CD4-positive, alpha-beta T cell (primary cell): ENCODE results near the gene DYNLT2. TPM values are rescaled to one million over a fixed set of nuclear protein-coding genes. Genes with fewer than 3 reads are reported as not detected.

Experiments used
- ATAC-seq: fragments of 200-7000 bp; cut with Tn5 transposase; one replicate; pipeline ENCODE4 v1.10.0; 2022; ENCODE audit warnings: mild to moderate bottlenecking; ENCODE audit not compliant: poor library complexity
- CTCF ChIA-PET: fragments of 350-600 bp; sonication (Branson Sonifier 250); formaldehyde crosslinking; loops from one replicate; lab custom pipeline; 2021; ENCODE audit warnings: antibody characterized with exemption, inconsistent platforms; lab: Charles Lee
- POLR2A ChIA-PET: fragments of 350-600 bp; sonication (Branson Sonifier 250); formaldehyde crosslinking; loops from one replicate; lab custom pipeline; 2021; ENCODE audit warnings: antibody characterized with exemption, inconsistent platforms; lab: Charles Lee
- DNase-seq, 14 experiments: peaks; one replicate each; pipeline ENCODE4 v3.0.0-alpha.2; 2013 to 2020; ENCODE audit warnings: mixed read lengths in 2 of 14
- H3K27ac ChIP-seq, 2 donors: one replicate each; pipeline versions ENCODE4 v1.5.1 to v1.7.0; 2013; ENCODE audit warnings: low read length in 2 of 2, low read depth in 1 of 2, mild to moderate bottlenecking in 1 of 2
- H3K27me3 ChIP-seq, 2 experiments: 1 replicate in 1 of 2; 2 replicates in 1 of 2; pipeline versions ENCODE4 v1.6.1 to v1.7.0; 2013; ENCODE audit warnings: low read length in 2 of 2, control low read depth in 1 of 2, mild to moderate bottlenecking in 1 of 2, moderate library complexity in 1 of 2; ENCODE audit not compliant: insufficient read depth in 2 of 2, control insufficient read depth in 1 of 2
- H3K36me3 ChIP-seq: one replicate; pipeline ENCODE4 v1.6.1; 2013; ENCODE audit warnings: low read length, control low read depth; ENCODE audit not compliant: insufficient read depth
- H3K4me1 ChIP-seq: one replicate; pipeline ENCODE4 v1.6.1; 2013; ENCODE audit warnings: low read length, control low read depth; ENCODE audit not compliant: insufficient read depth
- H3K4me3 ChIP-seq: one replicate; pipeline ENCODE4 v1.5.1; 2013; ENCODE audit warnings: mild to moderate bottlenecking, low read length, moderate library complexity
- H3K9me3 ChIP-seq, 2 experiments: 1 replicate in 1 of 2; 2 replicates in 1 of 2; pipeline versions ENCODE4 v1.6.1 to v1.7.0; 2013; ENCODE audit warnings: low read length in 2 of 2, mild to moderate bottlenecking in 2 of 2, control low read depth in 1 of 2, moderate library complexity in 1 of 2; ENCODE audit not compliant: control insufficient read depth in 1 of 2, insufficient read depth in 1 of 2
- H3K27ac Mint-ChIP-seq: one replicate; pipeline ENCODE4 v1.8.0; 2020; ENCODE audit warnings: mixed read lengths
- H3K27me3 Mint-ChIP-seq: one replicate; pipeline ENCODE4 v1.8.0; 2021; ENCODE audit warnings: mixed read lengths
- H3K36me3 Mint-ChIP-seq: one replicate; pipeline ENCODE4 v1.8.0; 2021; ENCODE audit warnings: low read depth, mixed read lengths
- H3K4me1 Mint-ChIP-seq: one replicate; pipeline ENCODE4 v1.8.0; 2021; ENCODE audit warnings: low read depth, mixed read lengths
- H3K4me3 Mint-ChIP-seq: one replicate; pipeline ENCODE4 v1.8.0; 2020; ENCODE audit warnings: mild to moderate bottlenecking, mixed read lengths
- H3K9me3 Mint-ChIP-seq: one replicate; pipeline ENCODE4 v1.8.0; 2020; ENCODE audit warnings: mixed read lengths
- CTCF ChIP-seq: fragments of 200-600 bp; IDR thresholded peaks from one replicate; pipeline ENCODE4 v1.8.0; 2022; ENCODE audit warnings: antibody characterized with exemption, mild to moderate bottlenecking
- intact Hi-C, 2 experiments: fragments of 100-400 bp; cut with DNase I in 1 of 2; cut with micrococcal nuclease in 1 of 2; formaldehyde crosslinking; loops; one replicate each; pipeline versions ENCODE4 v1.15.1 to v1.9.0; 2023 to 2025; cut with DNase I, micrococcal nuclease
- total RNA-seq, 174 experiments: library from RNA in 2 of 174; stranded (reverse) in 2 of 174; gene quantifications; one replicate each; pipeline ENCODE4 v1.2.3 and lab custom pipeline; 2021 to 2026

Gene DYNLT2
- total RNA-seq, 2 experiments from 2014 or later: 4.1 to 4.3 TPM

DNA sequence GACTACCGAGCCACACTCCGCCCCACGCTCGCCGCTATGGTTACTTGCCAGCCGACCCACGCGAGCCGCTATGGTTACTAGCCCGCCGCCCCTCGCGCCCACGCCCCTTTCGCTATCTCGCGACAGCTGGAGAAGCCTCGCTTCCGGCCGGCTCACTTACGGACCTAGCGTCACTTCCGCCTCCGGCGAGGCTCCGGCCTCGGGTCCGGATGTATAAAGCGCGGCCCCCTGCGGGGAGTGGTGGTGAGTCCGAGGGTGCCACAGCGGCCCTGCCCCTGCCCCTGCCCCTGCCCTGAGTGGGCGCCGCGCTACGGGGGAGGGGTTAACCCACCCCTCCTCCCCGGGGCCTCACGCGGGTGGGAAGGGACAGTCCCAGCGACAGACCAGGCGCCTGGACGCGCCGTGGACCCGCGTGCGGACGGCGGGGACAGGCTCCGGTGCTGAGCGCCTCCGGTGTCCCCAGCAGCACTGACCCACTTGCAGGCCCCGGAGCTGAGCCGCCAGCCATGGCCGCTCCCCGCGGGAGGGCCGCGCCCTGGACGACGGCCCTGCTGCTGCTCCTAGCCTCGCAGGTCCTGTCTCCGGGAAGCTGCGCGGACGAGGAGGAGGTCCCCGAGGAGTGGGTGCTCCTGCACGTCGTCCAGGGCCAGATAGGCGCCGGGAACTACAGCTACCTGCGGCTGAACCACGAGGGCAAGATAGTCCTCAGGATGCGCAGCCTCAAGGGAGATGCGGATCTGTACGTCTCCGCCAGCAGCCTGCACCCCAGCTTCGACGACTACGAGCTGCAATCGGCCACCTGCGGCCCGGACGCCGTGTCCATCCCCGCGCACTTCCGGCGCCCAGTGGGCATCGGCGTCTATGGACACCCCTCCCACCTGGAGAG, 49.2 kb downstream of the DYNLT2 start, which contains the start of the genes C6orf120 and WDR27:
C6orf120 (plus strand) TSS at position 173 of the 886 bp plus-strand sequence; CDS start at position 507, 334 bp downstream.
WDR27 (minus strand) TSS at position 76 of the 886 bp plus-strand sequence. CDS start 13,024 bp downstream, outside the sequence.
- CTCF ChIA-PET: interaction anchor here (1.0 to 2.8 kb wide), 7 partner anchors 15 to 882 kb away, joined by 3 to 11 read pairs (median 5); partner anchors contain the start of genes DYNLT2 and ERMARD
- H3K4me1 ChIP-seq: peaks cover 21% of the 10 kb centered on the region
- peak within 1 kb of the TSS; percentile 83 for H3K4me3 ChIP-seq
- peak within 1 kb of the TSS; percentile 87 to 92 for H3K27ac ChIP-seq
- Mint-ChIP-seq H3K27me3 (no peaks in the 10 kb centered on the region), H3K4me1 (peaks cover 74% of the 10 kb centered on the region), H3K36me3 (peaks cover 48% of the 10 kb centered on the region), H3K9me3 (no peaks in the 10 kb centered on the region), H3K27ac (peak within 1 kb of the TSS; percentile 99), H3K4me3 (peak within 1 kb of the TSS; percentile 98)
- no peaks in the 10 kb centered on the region for H3K9me3 ChIP-seq
- POLR2A ChIA-PET: interaction anchor here (0.7 to 5.7 kb wide), 14 partner anchors 8 to 882 kb away, joined by 3 to 230 read pairs (median 6); partner anchors contain the start of genes DYNLT2, ERMARD, PDCD2 and PHF10
- no peak for TF ChIP-seq CTCF
- peaks cover 8% of the 10 kb centered on the region for H3K36me3 ChIP-seq
- no peaks in the 10 kb centered on the region for H3K27me3 ChIP-seq
- DNase-seq (peak; percentile 92 to 98 (median 96)), ATAC-seq (peak; percentile 85)
- intact Hi-C loops: loop anchor here (1.0 to 5.0 kb wide), 8 partner anchors 21 to 851 kb away; partner anchors contain the start of genes DYNLT2 (in 1 of the 2), ERMARD (in 1 of the 2), FAM120B (in 1 of the 2) and PSMB1 (in 1 of the 2)

GRCh38 chr6:169701311-169701953, 49.9 kb downstream of the DYNLT2 start:
- H3K27me3 ChIP-seq: no peaks in the 10 kb centered on the region
- H3K36me3 ChIP-seq: peaks cover 8% of the 10 kb centered on the region
- Mint-ChIP-seq H3K27ac (peak overlapping the region; percentile 99), H3K4me3 (peak overlapping the region; percentile 98), H3K36me3 (peaks cover 43% of the 10 kb centered on the region), H3K4me1 (peaks cover 67% of the 10 kb centered on the region), H3K9me3 (no peaks in the 10 kb centered on the region), H3K27me3 (no peaks in the 10 kb centered on the region)
- peak overlapping the region; percentile 87 to 92 for H3K27ac ChIP-seq
- DNase-seq: peak in 2 of 14 experiments; percentile 8 to 21
- POLR2A ChIA-PET: interaction anchor here (0.7 to 5.7 kb wide), 14 partner anchors 9 to 883 kb away, joined by 3 to 230 read pairs (median 6); partner anchors contain the start of genes DYNLT2, ERMARD, PDCD2 and PHF10
- peak; percentile 10 for ATAC-seq
- peak overlapping the region; percentile 83 for H3K4me3 ChIP-seq
- peaks cover 0 to 2% of the 10 kb centered on the region in 2 experiments for H3K9me3 ChIP-seq
- intact Hi-C loops: loop anchor here in 1 of 2 experiments (5.0 kb wide), 3 partner anchors 44 to 606 kb away; partner anchors contain the start of gene FAM120B
- H3K4me1 ChIP-seq: peaks cover 21% of the 10 kb centered on the region
- no peak for TF ChIP-seq CTCF
- CTCF ChIA-PET: interaction anchor here (1.0 to 2.8 kb wide), 6 partner anchors 16 to 882 kb away, joined by 3 to 11 read pairs (median 6); partner anchors contain the start of genes DYNLT2 and ERMARD

GRCh38 chr6:169700296-169700695, 51.1 kb downstream of the DYNLT2 start:
- Histone ChIP-seq H3K27me3 (no peaks in the 10 kb centered on the region), H3K27ac (no peak overlapping the region), H3K4me1 (peaks cover 21% of the 10 kb centered on the region), H3K36me3 (peaks cover 7% of the 10 kb centered on the region), H3K4me3 (no peak overlapping the region), H3K9me3 (peaks cover 0 to 4% of the 10 kb centered on the region in 2 experiments)
- no peak for DNase-seq
- intact Hi-C loops: loop anchor here in 1 of 2 experiments (5.0 kb wide), 3 partner anchors 43 to 607 kb away; partner anchors contain the start of gene FAM120B
- H3K36me3 Mint-ChIP-seq: peaks cover 33% of the 10 kb centered on the region
- H3K27ac Mint-ChIP-seq: peak overlapping the region; percentile 99
- H3K4me1 Mint-ChIP-seq: peaks cover 57% of the 10 kb centered on the region
- H3K27me3 Mint-ChIP-seq: no peaks in the 10 kb centered on the region
- peak overlapping the region; percentile 62 for H3K4me3 Mint-ChIP-seq
- H3K9me3 Mint-ChIP-seq: peaks cover 3% of the 10 kb centered on the region
- no peak for TF ChIP-seq CTCF
- ChIA-PET POLR2A (interaction anchor here (5.6 kb wide), 1 partner anchor 51 kb away, joined by 69 read pairs; the partner anchor contains the start of genes DYNLT2 and ERMARD), CTCF (interaction anchor here (2.8 kb wide), 1 partner anchor 90 kb away, joined by 11 read pairs; no protein-coding TSS in a partner anchor)
- ATAC-seq: no peak
